H1 (cell line): Measurements from ENCODE around the gene FES. TPM values are rescaled to one million over a fixed set of nuclear protein-coding genes. Genes with fewer than 3 reads are reported as not detected.

Source experiments
- CTCF ChIA-PET: fragments of 300-600 bp; sonication (Branson Sonifier 250); formaldehyde crosslinking; loops from one replicate; lab custom pipeline; 2021; ENCODE audit not compliant: partially characterized antibody; lab: Charles Lee
- POLR2A ChIA-PET: fragments of 300-600 bp; sonication (Branson Sonifier 250); formaldehyde crosslinking; loops from one replicate; lab custom pipeline; 2021; ENCODE audit warnings: inconsistent platforms; ENCODE audit not compliant: partially characterized antibody; lab: Charles Lee
- DNase-seq, 2 experiments: peaks; one replicate each; pipeline versions ENCODE4 v3.0.0 to v3.0.0-alpha.2; 2010 to 2022; ENCODE audit warnings: low spot score in 2 of 2, low read depth in 1 of 2, mixed read lengths in 1 of 2
- FAIRE-seq: peaks from 2 replicates; lab custom pipeline; 2011; peaks lifted over from hg19 to GRCh38; lab: Jason Lieb, UNC
- H2AFZ ChIP-seq: 2 replicates; pipeline ENCODE4 v1.8.1; 2012; ENCODE audit warnings: low read length, inconsistent platforms
- H2AK5ac ChIP-seq: 2 replicates; pipeline ENCODE4 v1.6.1; 2013; ENCODE audit warnings: low read depth, low read length
- H2BK120ac ChIP-seq: replicated peaks from 2 replicates; pipeline ENCODE3; 2013; ENCODE audit warnings: low read depth, low read length, inconsistent platforms
- H2BK12ac ChIP-seq: 2 replicates; pipeline ENCODE4 v1.6.1; 2013; ENCODE audit warnings: low read depth, low read length
- H2BK15ac ChIP-seq: 2 replicates; pipeline ENCODE4 v1.6.1; 2013; ENCODE audit warnings: low read length
- H2BK20ac ChIP-seq: 2 replicates; pipeline ENCODE4 v1.6.1; 2013; ENCODE audit warnings: low read length
- H2BK5ac ChIP-seq: 2 replicates; pipeline ENCODE4 v1.6.1; 2013; ENCODE audit warnings: low read depth, low read length
- H3K14ac ChIP-seq: 2 replicates; pipeline ENCODE4 v1.6.1; 2013; ENCODE audit warnings: inconsistent platforms; ENCODE audit not compliant: insufficient read length
- H3K18ac ChIP-seq: 2 replicates; pipeline ENCODE4 v1.6.1; 2013; ENCODE audit warnings: low read length; ENCODE audit errors: extremely low read depth
- H3K23ac ChIP-seq: 2 replicates; pipeline ENCODE4 v1.6.1; 2013; ENCODE audit warnings: inconsistent platforms; ENCODE audit not compliant: insufficient read length
- H3K23me2 ChIP-seq: 2 replicates; pipeline ENCODE4 v1.6.1; 2013; ENCODE audit warnings: low read depth, low read length
- H3K27ac ChIP-seq: 2 replicates; pipeline ENCODE4 v1.6.1; 2011; ENCODE audit warnings: low read depth, low read length, inconsistent platforms
- H3K27me3 ChIP-seq, 4 experiments: replicated peaks in 1 of 4; 1 replicate in 1 of 4; 2 replicates in 3 of 4; pipeline versions ENCODE4 v1.6.1 to v1.8.1; 2011 to 2013; ENCODE audit warnings: low read length in 3 of 4, mild to moderate bottlenecking in 3 of 4, inconsistent platforms in 2 of 4, mixed read lengths in 2 of 4, moderate library complexity in 1 of 4; ENCODE audit not compliant: control insufficient read depth in 3 of 4, insufficient read depth in 3 of 4; ENCODE audit errors: extremely low read depth in 1 of 4
- H3K36me3 ChIP-seq, 4 experiments: 2 replicates each; pipeline versions ENCODE4 v1.6.1 to v1.8.1; 2011 to 2013; ENCODE audit warnings: mild to moderate bottlenecking in 4 of 4, low read length in 3 of 4, moderate library complexity in 2 of 4, control low read depth in 1 of 4, inconsistent platforms in 1 of 4; ENCODE audit not compliant: insufficient read depth in 4 of 4, control insufficient read depth in 2 of 4
- H3K4ac ChIP-seq: replicated peaks from 2 replicates; pipeline ENCODE3; 2013; ENCODE audit warnings: low read length, low read depth, mixed read lengths, inconsistent platforms; ENCODE audit not compliant: insufficient read length
- H3K4me1 ChIP-seq, 4 experiments: replicated peaks in 1 of 4; 1 replicate in 1 of 4; 2 replicates in 3 of 4; pipeline versions ENCODE4 v1.6.1 to v1.8.1; 2011 to 2013; ENCODE audit warnings: low read length in 3 of 4, inconsistent platforms in 2 of 4, mixed read lengths in 1 of 4; ENCODE audit not compliant: insufficient read depth in 4 of 4, control insufficient read depth in 3 of 4
- H3K4me2 ChIP-seq, 2 experiments: 2 replicates each; pipeline versions ENCODE4 v1.6.1 to v1.8.1; 2011 to 2013; ENCODE audit warnings: low read depth in 2 of 2, low read length in 2 of 2, control low read depth in 1 of 2, inconsistent platforms in 1 of 2, mild to moderate bottlenecking in 1 of 2; ENCODE audit not compliant: insufficient read depth in 1 of 2
- H3K4me3 ChIP-seq, 4 experiments: fragments of 200-600, 300-600 bp in 1 of 4; sonication (generic), shearing (Covaris generic), sonication (Bioruptor Twin) in 1 of 4; 2 replicates each; pipeline versions ENCODE4 v1.5.1 to v1.8.1; 2011 to 2016; ENCODE audit warnings: low read length in 4 of 4, low read depth in 3 of 4, control low read depth in 2 of 4, inconsistent platforms in 2 of 4, mild to moderate bottlenecking in 2 of 4, mixed read lengths in 1 of 4, moderate library complexity in 1 of 4; ENCODE audit not compliant: insufficient read depth in 2 of 4; ENCODE audit errors: extremely low read depth in 1 of 4
- H3K56ac ChIP-seq: replicated peaks from 2 replicates; pipeline ENCODE3; 2013; ENCODE audit warnings: low read depth, mild to moderate bottlenecking, mixed read lengths, low read length, inconsistent platforms; ENCODE audit not compliant: insufficient read length
- H3K79me1 ChIP-seq: 2 replicates; pipeline ENCODE4 v1.6.1; 2013; ENCODE audit warnings: low read depth, low read length, control low read depth
- H3K79me2 ChIP-seq, 2 experiments: 2 replicates each; pipeline versions ENCODE4 v1.6.1 to v1.8.1; 2012 to 2013; ENCODE audit warnings: low read length in 2 of 2, mild to moderate bottlenecking in 2 of 2, inconsistent platforms in 1 of 2; ENCODE audit not compliant: insufficient read depth in 2 of 2, control insufficient read depth in 1 of 2
- H3K9ac ChIP-seq, 4 experiments: replicated peaks in 1 of 4; 1 replicate in 1 of 4; 2 replicates in 3 of 4; pipeline versions ENCODE4 v1.6.1 to v1.8.1; 2011 to 2013; ENCODE audit warnings: low read depth in 3 of 4, low read length in 3 of 4, control low read depth in 2 of 4, mild to moderate bottlenecking in 2 of 4, moderate library complexity in 2 of 4, inconsistent platforms in 1 of 4; ENCODE audit errors: extremely low read depth in 1 of 4
- H3K9me3 ChIP-seq, 2 experiments: 2 replicates each; pipeline versions ENCODE4 v1.6.1 to v1.8.1; 2012 to 2013; ENCODE audit warnings: mild to moderate bottlenecking in 2 of 2, moderate library complexity in 2 of 2, control low read depth in 1 of 2, inconsistent platforms in 1 of 2, low read depth in 1 of 2, low read length in 1 of 2, mixed read lengths in 1 of 2; ENCODE audit not compliant: insufficient read depth in 2 of 2
- H4K20me1 ChIP-seq, 2 experiments: replicated peaks in 1 of 2; 2 replicates each; pipeline versions ENCODE3 to v1.8.1; 2011 to 2013; ENCODE audit warnings: inconsistent platforms in 2 of 2, low read length in 2 of 2, mild to moderate bottlenecking in 1 of 2; ENCODE audit not compliant: insufficient read depth in 2 of 2, control insufficient read depth in 1 of 2
- H4K5ac ChIP-seq: 2 replicates; pipeline ENCODE4 v1.6.1; 2013; ENCODE audit warnings: low read length, low read depth, mixed read lengths, inconsistent platforms; ENCODE audit not compliant: insufficient read length
- H4K8ac ChIP-seq: 2 replicates; pipeline ENCODE4 v1.8.0; 2013; ENCODE audit warnings: mild to moderate bottlenecking, moderate library complexity, low read length, inconsistent platforms; ENCODE audit not compliant: insufficient read depth; ENCODE audit errors: extremely low read depth
- H4K91ac ChIP-seq: replicated peaks from 2 replicates; pipeline ENCODE3; 2013; ENCODE audit warnings: low read length, mixed read lengths, inconsistent platforms; ENCODE audit not compliant: insufficient read length
- KDM5A ChIP-seq: fragments of 200-600 bp; IDR thresholded peaks from 2 replicates; pipeline ENCODE4 v1.7.1; 2012; ENCODE audit warnings: mild to moderate bottlenecking, low read length, inconsistent platforms, mixed read lengths
- WGBS, 2 experiments: shearing (Covaris generic) in 1 of 2; methylation state at CpG; one replicate each; pipeline versions ENCODE4 v1.1.6 to v1.1.7; 2013 to 2015; ENCODE audit warnings: low lambda C conversion rate in 2 of 2, mixed read lengths in 2 of 2, inconsistent platforms in 1 of 2, low coverage in 1 of 2, missing lambda C conversion rate in 1 of 2; ENCODE audit not compliant: insufficient replicate concordance in 2 of 2, insufficient coverage in 1 of 2, insufficient read length in 1 of 2; ENCODE audit errors: extremely low coverage in 1 of 2, missing lambda C conversion rate in 1 of 2; 5-methylcytosine and 5-hydroxymethylcytosine counted together
- polyA plus RNA-seq, 7 experiments: library from polyadenylated mRNA; depleted of rRNA in 3 of 7; stranded (reverse) in 5 of 7; unstranded in 2 of 7; fragments of >200 nt in 5 of 7; fragments of 200-250 nt in 2 of 7; gene quantifications; 1 replicate in 5 of 7; 2 replicates in 1 of 7; 4 replicates in 1 of 7; pipeline versions ENCODE4 v1.2.1 to v1.2.3, GENCODE V29; 2011 to 2013; ENCODE audit warnings: missing spikeins in 2 of 7, mixed read lengths in 2 of 7
- total RNA-seq: library from RNA; stranded (reverse); fragmentation: NEBNext Ultra II Directional; extraction: Animal tissue kit (Norgen Biotek cat#: 25700); gene quantifications from 2 replicates; pipeline ENCODE4 v1.2.1, GENCODE V29; 2021

The FES gene
- total and polyA plus RNA-seq, 2 of the 8 experiments (the other 6 are each of a cell fraction or from before 2014, with no cell fraction given): 8.5 to 8.6 TPM

- no peak for DNase-seq
- no peak overlapping the region for H3K56ac ChIP-seq
- no peaks in the 10 kb centered on the region for H3K79me2 ChIP-seq
- no peaks in the 10 kb centered on the region for H3K9me3 ChIP-seq
- H3K23ac ChIP-seq: no peak overlapping the region
- H4K91ac ChIP-seq: no peak overlapping the region
- no peak overlapping the region for H2AFZ ChIP-seq
- H3K36me3 ChIP-seq: no peaks in the 10 kb centered on the region; a peak in 3 of 8 replicates
- no peak overlapping the region for H3K14ac ChIP-seq
- no peak overlapping the region for H2AK5ac ChIP-seq
- no peak overlapping the region for H3K18ac ChIP-seq
- no peak overlapping the region for H3K4me3 ChIP-seq
- H3K4ac ChIP-seq: no peak overlapping the region
- no peak overlapping the region for H2BK120ac ChIP-seq
- H4K5ac ChIP-seq: no peak overlapping the region
- no peak overlapping the region for H2BK5ac ChIP-seq
- 87% methylated on average over 7 of the region's 7 CpGs; no CpG with 5 or more reads in 1 of the 2 experiments for WGBS, 2 experiments
- H3K27me3 ChIP-seq: no peaks in the 10 kb centered on the region
- no peaks in the 10 kb centered on the region for H3K79me1 ChIP-seq
- H2BK12ac ChIP-seq: no peak overlapping the region
- no peak overlapping the region for H4K8ac ChIP-seq
- H3K4me1 ChIP-seq: peaks cover 0 to 2% (median 0%) of the 10 kb centered on the region in 4 experiments; a peak in 2 of 7 replicates
- H3K4me2 ChIP-seq: no peak overlapping the region
- H3K9ac ChIP-seq: no peak overlapping the region
- no peaks in the 10 kb centered on the region for H3K23me2 ChIP-seq
- H2BK15ac ChIP-seq: no peak overlapping the region
- no peak overlapping the region for H2BK20ac ChIP-seq
- POLR2A ChIA-PET: no interaction called here
- CTCF ChIA-PET: interaction anchor here (0.6 to 6.8 kb wide), 3 partner anchors 15 to 356 kb away, joined by 3 to 87 read pairs (median 4); partner anchors contain the start of genes HDDC3 and UNC45A
- H4K20me1 ChIP-seq: peaks cover 2 to 3% of the 10 kb centered on the region in 2 experiments
- no peak overlapping the region for H3K27ac ChIP-seq
- no peak for FAIRE-seq
- TF ChIP-seq KDM5A: no peak
Observed at GRCh38 chr15:90912770-90913075, 28.4 kb downstream of the FES start.
